Ramos (cell line): Measurements from ENCODE around the gene CCDC85B.

Experiments
- in situ Hi-C: fragments of 300-500 bp; cut with MboI; formaldehyde crosslinking; loops from one replicate; pipeline ENCODE4 v1.14.3; 2022; ENCODE audit warnings: low sequenced_read_pairs; ENCODE audit not compliant: unreplicated experiment

Gene CCDC85B

GRCh38 chr11:65856689-65857499 lies 33.6 kb upstream of the CCDC85B start:
- in situ Hi-C loops = no loop called here

- in situ Hi-C loops = no loop called here
Measured at GRCh38 chr11:65857500-65857852, 33.0 kb upstream of the CCDC85B start.

GRCh38 chr11:65857853-65858680 lies 32.4 kb upstream of the CCDC85B start, which contains the start of gene CFL1:
TSS of gene CFL1 (minus strand) at chr11:65858180. CDS start at chr11:65858099, 81 bp downstream.
- in situ Hi-C loops = no loop called here

GRCh38 chr11:65858681-65859087 lies 31.8 kb upstream of the CCDC85B start:
- in situ Hi-C loops = no loop called here

GRCh38 chr11:65859095-65859811 lies 31.2 kb upstream of the CCDC85B start:
- in situ Hi-C loops = no loop called here

- in situ Hi-C loops = no loop called here
Measured at GRCh38 chr11:65859812-65860277, 30.6 kb upstream of the CCDC85B start.

GRCh38 chr11:65860278-65861164 lies 30.0 kb upstream of the CCDC85B start, which contains the start of gene MUS81:
TSS of gene MUS81 (plus strand) at chr11:65860433. CDS start at chr11:65860754, 321 bp downstream.
- in situ Hi-C loops = no loop called here

GRCh38 chr11:65861165-65861505 lies 29.3 kb upstream of the CCDC85B start:
- in situ Hi-C loops = no loop called here

GRCh38 chr11:65861533-65862183 lies 28.8 kb upstream of the CCDC85B start:
- in situ Hi-C loops = no loop called here

- in situ Hi-C loops = no loop called here
Measured at GRCh38 chr11:65862191-65862735, 28.2 kb upstream of the CCDC85B start.

GRCh38 chr11:65862941-65863888 lies 27.3 kb upstream of the CCDC85B start:
- in situ Hi-C loops = no loop called here

GRCh38 chr11:65863889-65864705 lies 26.4 kb upstream of the CCDC85B start:
- in situ Hi-C loops = no loop called here

GRCh38 chr11:65864706-65865471 lies 25.6 kb upstream of the CCDC85B start:
- in situ Hi-C loops = no loop called here

- in situ Hi-C loops = no loop called here
Measured at GRCh38 chr11:65865550-65866172, 24.8 kb upstream of the CCDC85B start.

- in situ Hi-C loops = no loop called here
Measured at GRCh38 chr11:65866509-65867283, 23.8 kb upstream of the CCDC85B start.
